Tibial artery (tissue), 4 donors: ENCODE measurements around the gene ARL13B.
A peak's percentile ranks its signal among the peaks of the same experiment; 100 is the strongest.

Source experiments
- DNase-seq, 2 donors: peaks; one replicate each; pipeline ENCODE4 v3.0.0-alpha.2; 2019
- H3K27ac ChIP-seq, 2 donors: fragments of 200-600 bp; sonication (generic) in 1 of 2; 1 replicate in 1 of 2; 2 replicates in 1 of 2; pipeline ENCODE4 v1.5.1; 2018 to 2019; ENCODE audit warnings: mild to moderate bottlenecking in 1 of 2
- H3K27me3 ChIP-seq, 2 donors: fragments of 200-600 bp; sonication (generic) in 1 of 2; one replicate each; pipeline versions ENCODE4 v1.5.1 to v1.6.0; 2016 to 2019
- H3K36me3 ChIP-seq, 3 donors: fragments of 200-600 bp; sonication (generic) in 2 of 3; one replicate each; pipeline ENCODE4 v1.5.1; 2016 to 2019; ENCODE audit warnings: mild to moderate bottlenecking in 2 of 3
- H3K4me1 ChIP-seq, 4 donors: fragments of 200-600 bp; sonication (generic) in 2 of 4; 1 replicate in 3 of 4; 2 replicates in 1 of 4; pipeline ENCODE4 v1.5.1; 2016 to 2019
- H3K4me3 ChIP-seq, 2 donors: fragments of 200-600 bp; sonication (generic) in 1 of 2; 1 replicate in 1 of 2; 2 replicates in 1 of 2; pipeline ENCODE4 v1.5.1; 2018 to 2019; ENCODE audit warnings: mild to moderate bottlenecking in 2 of 2
- H3K9me3 ChIP-seq, 3 donors: fragments of 200-600 bp; sonication (generic) in 1 of 3; one replicate each; pipeline ENCODE4 v1.5.1; 2016 to 2019
- intact Hi-C: fragments of 100-400 bp; cut with DNase I; formaldehyde crosslinking; loops from one replicate; pipeline ENCODE4 v1.15.0; 2023; ENCODE audit warnings: low total_unique reads
- TF ChIP-seq, protein P1 (sequence below), 2 experiments: fragments of 200-600 bp in 1 of 2; fragments of 450-650 bp in 1 of 2; IDR thresholded peaks; one replicate each; pipeline ENCODE4 v1.5.1; 2017 to 2019; ENCODE audit warnings: antibody characterized with exemption in 2 of 2, mild to moderate bottlenecking in 1 of 2, moderate library complexity in 1 of 2

ARL13B gene

DNA sequence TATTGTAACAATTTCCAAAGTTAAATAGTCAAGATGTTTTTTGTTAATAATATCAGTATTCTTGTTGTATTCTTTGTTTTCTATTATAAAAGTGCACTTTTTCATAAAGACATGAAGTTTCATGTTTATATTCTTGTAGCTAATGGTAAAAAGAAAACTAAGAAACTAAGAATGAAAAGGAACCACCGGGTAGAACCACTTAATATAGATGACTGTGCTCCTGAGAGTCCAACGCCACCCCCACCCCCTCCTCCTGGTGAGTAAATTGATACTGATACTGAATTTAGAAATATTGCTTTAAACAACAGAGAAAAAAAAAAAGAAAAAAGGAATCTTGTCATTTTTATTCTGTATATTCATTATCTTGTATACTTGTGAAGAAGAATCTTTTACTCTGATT, 69.3 kb downstream of the ARL13B start:
- H3K27ac ChIP-seq: no peak overlapping the region
- TF ChIP-seq, protein P1, sequence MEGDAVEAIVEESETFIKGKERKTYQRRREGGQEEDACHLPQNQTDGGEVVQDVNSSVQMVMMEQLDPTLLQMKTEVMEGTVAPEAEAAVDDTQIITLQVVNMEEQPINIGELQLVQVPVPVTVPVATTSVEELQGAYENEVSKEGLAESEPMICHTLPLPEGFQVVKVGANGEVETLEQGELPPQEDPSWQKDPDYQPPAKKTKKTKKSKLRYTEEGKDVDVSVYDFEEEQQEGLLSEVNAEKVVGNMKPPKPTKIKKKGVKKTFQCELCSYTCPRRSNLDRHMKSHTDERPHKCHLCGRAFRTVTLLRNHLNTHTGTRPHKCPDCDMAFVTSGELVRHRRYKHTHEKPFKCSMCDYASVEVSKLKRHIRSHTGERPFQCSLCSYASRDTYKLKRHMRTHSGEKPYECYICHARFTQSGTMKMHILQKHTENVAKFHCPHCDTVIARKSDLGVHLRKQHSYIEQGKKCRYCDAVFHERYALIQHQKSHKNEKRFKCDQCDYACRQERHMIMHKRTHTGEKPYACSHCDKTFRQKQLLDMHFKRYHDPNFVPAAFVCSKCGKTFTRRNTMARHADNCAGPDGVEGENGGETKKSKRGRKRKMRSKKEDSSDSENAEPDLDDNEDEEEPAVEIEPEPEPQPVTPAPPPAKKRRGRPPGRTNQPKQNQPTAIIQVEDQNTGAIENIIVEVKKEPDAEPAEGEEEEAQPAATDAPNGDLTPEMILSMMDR (IDR thresholded peaks at IDR 0.05): no peak
- H3K27me3 ChIP-seq: no peaks in the 10 kb centered on the region
- H3K9me3 ChIP-seq: no peaks in the 10 kb centered on the region
- no peaks in the 10 kb centered on the region for H3K4me1 ChIP-seq
- intact Hi-C loops: no loop called here
- H3K36me3 ChIP-seq: peaks cover 5 to 9% (median 7%) of the 10 kb centered on the region in 3 donors
- H3K4me3 ChIP-seq: no peak overlapping the region
- DNase-seq: no peak

DNA sequence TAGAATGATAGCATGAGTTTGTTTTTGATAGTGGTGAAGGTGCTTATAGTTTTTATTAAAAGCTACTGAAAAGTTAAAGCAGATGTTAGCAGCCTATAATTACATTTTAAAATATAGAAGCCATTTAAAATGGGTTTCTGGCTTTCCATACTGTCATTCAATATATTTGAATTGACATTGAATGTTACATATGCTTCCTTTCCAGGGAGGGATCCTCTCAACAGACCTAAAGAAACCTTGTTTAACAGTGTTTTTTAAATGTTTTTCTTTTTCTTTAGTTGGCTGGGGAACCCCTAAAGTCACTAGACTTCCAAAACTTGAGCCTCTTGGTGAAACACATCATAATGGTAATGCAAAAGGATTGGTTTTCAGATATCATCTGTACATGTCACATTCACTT, 70.6 kb downstream of the ARL13B start:
- H3K27ac ChIP-seq: no peak overlapping the region
- TF ChIP-seq, protein P1 (IDR thresholded peaks at IDR 0.05): no peak
- H3K4me1 ChIP-seq: no peaks in the 10 kb centered on the region
- H3K9me3 ChIP-seq: no peaks in the 10 kb centered on the region
- no peaks in the 10 kb centered on the region for H3K27me3 ChIP-seq
- no peak for DNase-seq
- intact Hi-C loops: no loop called here
- no peaks in the 10 kb centered on the region for H3K36me3 ChIP-seq
- no peak overlapping the region for H3K4me3 ChIP-seq

DNA sequence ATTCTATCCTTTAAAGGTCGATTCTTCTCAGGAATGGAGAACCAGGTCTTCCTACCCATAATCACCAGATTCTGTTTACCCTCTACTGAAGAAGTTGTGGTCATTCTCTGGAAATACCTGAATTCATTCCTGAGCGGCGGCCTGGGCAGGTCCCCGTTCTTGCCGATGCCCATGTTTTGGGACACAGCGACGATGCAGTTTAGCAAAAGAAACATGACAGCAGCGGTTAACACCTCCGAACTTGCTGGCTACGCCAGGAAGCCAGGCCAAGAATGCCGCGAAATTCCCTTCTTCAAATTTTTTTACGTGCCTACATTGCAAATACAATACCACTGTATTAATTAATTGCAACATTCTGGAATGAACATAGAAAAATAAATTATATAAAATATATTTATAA, 81.3 kb downstream of the ARL13B start:
- peaks cover 0 to 31% (median 17%) of the 10 kb centered on the region in 4 donors for H3K4me1 ChIP-seq
- H3K4me3 ChIP-seq: no peak overlapping the region
- DNase-seq: no peak
- TF ChIP-seq, protein P1 (IDR thresholded peaks at IDR 0.05): no peak
- H3K9me3 ChIP-seq: no peaks in the 10 kb centered on the region
- H3K36me3 ChIP-seq: peaks cover 0 to 10% (median 0%) of the 10 kb centered on the region in 3 donors
- intact Hi-C loops: no loop called here
- H3K27ac ChIP-seq: no peak overlapping the region
- no peaks in the 10 kb centered on the region for H3K27me3 ChIP-seq

DNA sequence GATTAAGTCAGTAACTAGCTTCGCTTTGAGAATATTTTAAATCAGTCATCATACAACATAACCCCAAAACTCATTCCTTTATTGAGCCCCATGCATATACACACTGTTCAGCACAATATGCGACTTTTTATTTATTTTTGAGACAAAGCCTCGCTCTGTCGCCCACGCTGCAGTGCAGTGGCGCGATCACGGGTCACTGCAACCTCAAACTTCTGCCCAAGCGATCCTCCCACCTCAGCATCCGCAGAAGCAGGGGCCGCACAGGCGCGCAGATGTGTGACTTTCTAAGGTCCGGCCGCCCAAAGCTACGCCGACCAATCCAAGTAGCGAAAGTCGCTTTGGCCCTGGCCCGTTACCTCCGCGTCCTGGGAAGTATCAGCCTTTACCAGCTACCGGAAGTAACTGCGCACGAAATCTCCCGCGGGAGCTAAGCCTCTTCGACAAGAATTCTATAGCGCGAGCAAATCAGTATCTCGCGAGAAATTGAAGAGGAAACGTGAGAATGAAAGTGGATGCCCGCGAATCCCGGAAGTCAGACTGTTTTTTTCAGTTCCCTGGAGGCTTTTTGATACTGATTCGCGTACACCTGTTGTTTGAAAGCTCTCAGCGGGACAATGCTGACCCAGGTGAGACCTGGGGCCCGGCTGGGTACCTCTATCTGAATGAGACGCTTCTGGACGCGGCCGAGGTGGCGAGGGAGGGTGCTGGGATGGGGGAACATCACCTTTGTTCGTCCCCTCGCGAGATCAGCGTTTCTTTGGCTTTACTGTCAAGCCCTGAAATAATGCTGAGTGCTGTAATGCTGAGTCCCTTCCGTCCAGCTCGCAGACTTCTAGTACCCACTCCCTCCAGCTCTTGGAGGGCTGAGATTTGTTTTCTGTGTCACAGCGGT, 82.8 kb downstream of the ARL13B start, which contains the start of the genes DHFR2 and NSUN3:
Gene DHFR2, minus strand, starts transcription at position 404 of the 892 bp plus-strand sequence. CDS start 1,405 bp downstream, outside the sequence.
Gene NSUN3, plus strand, starts transcription at position 549 of the 892 bp plus-strand sequence. Its CDS starts 66 bp downstream, at position 615.
- peak within 1 kb of the TSS; percentile 66 to 91 for H3K4me3 ChIP-seq
- TF ChIP-seq, protein P1 (IDR thresholded peaks at IDR 0.05): no peak
- no peaks in the 10 kb centered on the region for H3K27me3 ChIP-seq
- intact Hi-C loops: no loop called here
- H3K36me3 ChIP-seq: peaks cover 0 to 19% (median 0%) of the 10 kb centered on the region in 3 donors
- peaks cover 0 to 31% (median 17%) of the 10 kb centered on the region in 4 donors for H3K4me1 ChIP-seq
- peak within 1 kb of the TSS; percentile 93 to 98 for H3K27ac ChIP-seq
- H3K9me3 ChIP-seq: no peaks in the 10 kb centered on the region
- peak; percentile 93 to 96 for DNase-seq

DNA sequence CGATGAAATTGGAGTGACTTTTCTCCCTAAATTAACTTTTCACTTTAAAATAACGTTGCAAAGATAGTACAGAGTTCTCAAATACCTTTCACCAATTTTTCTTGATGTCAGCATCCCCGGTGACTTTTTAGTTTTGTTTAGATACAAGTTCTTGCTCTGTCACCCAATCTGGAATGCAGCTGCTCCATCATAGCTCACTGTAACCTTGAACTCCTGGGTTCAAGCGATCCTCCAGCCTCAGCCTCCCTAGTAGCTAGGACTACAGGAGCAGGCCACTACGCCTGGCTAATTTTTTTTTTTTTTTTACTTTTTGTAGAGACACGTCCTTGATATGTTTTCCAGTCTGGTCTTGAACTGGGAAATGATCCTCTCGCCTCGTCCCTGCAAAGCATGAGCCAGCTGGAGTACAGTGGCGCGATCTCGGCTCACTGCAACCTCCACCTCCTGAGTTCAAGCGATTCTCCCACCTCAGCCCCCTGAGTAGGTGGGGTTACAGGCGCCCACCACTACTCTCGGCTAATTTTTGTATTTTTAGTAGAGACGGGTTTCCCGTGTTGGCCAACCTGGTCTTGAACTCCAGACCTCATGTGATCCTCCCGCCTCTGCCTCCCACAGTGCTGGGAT, 83.7 kb downstream of the ARL13B start:
- TF ChIP-seq, protein P1 (IDR thresholded peaks at IDR 0.05): no peak
- Histone ChIP-seq H3K27me3 (no peaks in the 10 kb centered on the region), H3K4me1 (peaks cover 0 to 33% (median 17%) of the 10 kb centered on the region in 4 donors), H3K36me3 (peaks cover 0 to 19% (median 0%) of the 10 kb centered on the region in 3 donors), H3K9me3 (no peaks in the 10 kb centered on the region), H3K4me3 (peak overlapping the region; percentile 66 to 91), H3K27ac (peak overlapping the region; percentile 93 to 98)
- intact Hi-C loops: no loop called here
- DNase-seq: no peak
